Right lobe of liver (tissue), 4 donors: ENCODE measurements around the gene AQP7.

Source experiments
- CTCF ChIP-seq, 4 donors: fragments of 200-600 bp in 3 of 4; fragments of 450-650 bp in 1 of 4; IDR thresholded peaks; one replicate each; pipeline versions ENCODE4 v1.5.1 to v1.8.0; 2016 to 2022; ENCODE audit warnings: antibody characterized with exemption in 4 of 4, mild to moderate bottlenecking in 2 of 4
- POLR2A ChIP-seq: fragments of 450-650 bp; IDR thresholded peaks from one replicate; pipeline ENCODE4 v1.6.1; 2017; ENCODE audit warnings: antibody characterized with exemption, mild to moderate bottlenecking
- donor health status: DM: no; HTN: no; CAD: no.
- donor health status: DM: no; HTN: no; CAD: no.
- donor health status: DM: no; HTN: yes; CAD: no.

DNA sequence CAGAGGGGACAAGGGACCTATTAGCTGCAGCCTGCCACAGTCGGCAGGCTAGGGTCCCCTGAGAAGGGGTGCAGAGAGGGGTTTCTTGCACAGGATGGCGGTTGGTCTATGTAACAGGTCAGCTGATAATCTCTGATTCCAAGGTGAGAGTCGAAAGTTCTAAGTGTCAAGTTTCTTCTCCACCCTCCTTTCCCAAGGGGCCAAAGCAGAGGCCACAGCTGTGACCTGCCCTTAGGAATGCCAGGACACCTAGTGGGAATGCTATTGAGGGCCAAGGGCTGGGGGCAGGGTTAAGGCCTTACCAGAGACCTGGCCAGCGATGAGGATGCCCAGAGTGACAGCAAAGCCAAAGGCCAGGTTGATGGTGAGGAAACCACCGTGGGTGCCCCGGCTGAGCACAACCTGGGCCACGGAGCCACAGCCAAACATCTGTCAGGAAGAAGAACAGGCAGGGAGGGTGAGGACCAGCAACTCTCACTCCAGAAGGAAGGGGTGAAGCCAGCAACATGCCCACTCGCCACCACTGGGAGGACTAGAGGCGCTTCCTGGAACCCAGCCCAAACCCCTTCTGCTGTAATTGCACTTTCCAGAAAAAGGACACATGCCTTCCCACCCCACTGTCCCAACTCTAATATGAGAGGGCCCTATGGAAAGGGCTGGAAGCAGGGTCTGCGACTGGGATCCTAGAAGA, 41.2 kb upstream of the AQP7 start:
- no peak for TF ChIP-seq CTCF (IDR thresholded peaks at IDR 0.05)
- TF ChIP-seq POLR2A = no peak
